IPS-NIHi7 (cell line): ENCODE results near the gene PLAAT3.
"Not testable (repeated sequence)": the region's sequence is repeated elsewhere in the genome, so short reads cannot be mapped to it uniquely, and the experiment has no call there.

Source experiments
- DNase-seq: peaks from one replicate; pipeline ENCODE4 v3.0.0; 2012; ENCODE audit warnings: mixed read lengths; ENCODE audit errors: extremely low spot score

The PLAAT3 gene

DNA sequence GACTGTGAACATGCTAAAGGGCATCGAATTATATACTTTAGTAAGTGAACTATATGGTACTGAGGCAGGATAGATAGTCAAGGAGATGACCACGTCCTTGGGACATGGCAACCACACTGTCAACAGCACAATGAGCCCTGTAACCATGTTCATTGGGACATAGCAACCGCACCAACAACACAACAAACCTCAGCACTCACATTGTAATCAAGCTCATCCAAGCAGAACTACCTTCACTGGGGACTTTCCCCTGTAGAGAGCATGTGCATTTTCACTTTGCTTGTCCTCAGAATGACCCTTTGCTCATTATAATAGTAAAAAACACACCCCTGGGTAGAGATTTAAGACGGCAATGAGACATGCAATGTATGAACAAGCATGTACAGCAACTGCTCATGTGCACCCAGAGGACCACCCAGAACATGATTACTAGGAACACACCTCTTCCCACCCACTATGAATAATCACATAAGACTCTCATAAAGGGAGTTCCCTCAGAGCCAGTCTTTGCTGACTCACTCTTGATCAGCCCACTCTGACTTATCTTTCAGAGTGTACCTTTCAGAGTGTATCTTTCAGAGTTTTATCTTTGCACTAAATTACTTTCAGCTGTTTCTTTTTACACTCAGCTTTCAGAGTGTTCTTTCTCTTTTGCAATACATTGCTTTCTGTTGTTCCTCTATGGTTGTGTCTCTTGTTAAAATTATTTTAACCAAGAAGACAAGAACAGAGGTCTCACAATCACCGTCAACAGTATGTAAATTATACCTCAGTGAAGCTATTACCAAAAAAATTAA, 47.0 kb downstream of the PLAAT3 start:
- DNase-seq = no peak

DNA sequence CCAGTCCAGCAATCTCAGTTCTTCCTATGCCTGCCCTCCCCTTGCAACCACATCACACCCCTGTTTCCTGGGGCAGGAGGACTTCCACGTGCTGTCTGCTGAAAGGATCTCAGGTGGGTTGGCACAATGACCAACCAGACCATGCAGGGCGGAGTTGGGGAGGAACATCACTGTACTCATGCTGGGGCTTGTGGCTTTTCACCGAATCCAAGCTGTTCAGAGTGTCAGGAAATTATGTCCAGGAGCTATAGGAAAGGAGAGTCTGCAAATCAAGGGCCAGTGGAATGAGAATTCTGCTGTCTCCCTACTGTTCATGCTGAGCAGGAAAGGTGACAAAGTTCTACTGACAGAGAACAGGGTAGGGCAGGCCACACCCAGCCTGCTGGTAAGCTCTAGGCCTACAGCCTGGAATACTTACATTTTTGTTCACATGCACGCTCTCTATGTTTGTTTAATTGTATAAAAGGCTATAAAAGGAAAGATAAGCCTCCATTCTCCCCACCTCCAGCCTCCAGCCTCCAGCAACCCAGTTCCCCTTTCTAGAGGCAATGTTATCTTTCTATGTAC, 49.4 kb downstream of the PLAAT3 start:
- no peak for DNase-seq

DNA sequence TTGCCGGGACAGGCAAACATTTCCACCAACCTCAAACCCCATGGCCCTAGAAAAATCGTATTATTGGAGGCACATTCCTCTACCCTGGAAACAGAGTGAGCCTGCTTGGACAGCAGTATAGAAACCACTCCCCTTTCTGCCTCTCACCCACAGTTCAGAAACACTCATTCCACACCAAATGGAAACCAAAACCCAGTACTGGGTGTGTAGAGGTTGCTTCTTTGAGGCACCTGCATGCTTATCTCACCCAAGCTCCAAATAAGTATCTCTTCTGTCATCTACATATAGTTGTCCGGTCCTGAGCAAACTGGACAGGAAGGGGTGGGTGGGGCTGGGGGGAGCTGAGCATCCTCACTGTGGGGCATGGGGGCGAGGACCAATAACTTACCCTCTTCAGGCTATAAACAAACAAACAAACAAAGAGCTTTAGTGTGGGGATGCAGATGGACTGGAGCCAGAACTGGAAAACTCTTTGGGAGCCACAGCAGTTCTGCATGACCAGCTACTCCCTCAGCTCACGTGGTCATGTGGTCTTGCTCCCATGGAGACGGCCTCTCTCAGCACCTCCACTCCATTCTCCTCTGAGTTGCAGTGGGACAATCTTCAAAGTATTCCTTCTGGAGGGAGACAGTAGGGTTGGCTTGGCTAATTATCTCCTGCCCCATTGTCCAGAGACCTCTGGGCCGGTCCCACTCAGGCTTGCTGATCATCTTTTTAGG, 50.0 kb downstream of the PLAAT3 start:
- no peak for DNase-seq

DNA sequence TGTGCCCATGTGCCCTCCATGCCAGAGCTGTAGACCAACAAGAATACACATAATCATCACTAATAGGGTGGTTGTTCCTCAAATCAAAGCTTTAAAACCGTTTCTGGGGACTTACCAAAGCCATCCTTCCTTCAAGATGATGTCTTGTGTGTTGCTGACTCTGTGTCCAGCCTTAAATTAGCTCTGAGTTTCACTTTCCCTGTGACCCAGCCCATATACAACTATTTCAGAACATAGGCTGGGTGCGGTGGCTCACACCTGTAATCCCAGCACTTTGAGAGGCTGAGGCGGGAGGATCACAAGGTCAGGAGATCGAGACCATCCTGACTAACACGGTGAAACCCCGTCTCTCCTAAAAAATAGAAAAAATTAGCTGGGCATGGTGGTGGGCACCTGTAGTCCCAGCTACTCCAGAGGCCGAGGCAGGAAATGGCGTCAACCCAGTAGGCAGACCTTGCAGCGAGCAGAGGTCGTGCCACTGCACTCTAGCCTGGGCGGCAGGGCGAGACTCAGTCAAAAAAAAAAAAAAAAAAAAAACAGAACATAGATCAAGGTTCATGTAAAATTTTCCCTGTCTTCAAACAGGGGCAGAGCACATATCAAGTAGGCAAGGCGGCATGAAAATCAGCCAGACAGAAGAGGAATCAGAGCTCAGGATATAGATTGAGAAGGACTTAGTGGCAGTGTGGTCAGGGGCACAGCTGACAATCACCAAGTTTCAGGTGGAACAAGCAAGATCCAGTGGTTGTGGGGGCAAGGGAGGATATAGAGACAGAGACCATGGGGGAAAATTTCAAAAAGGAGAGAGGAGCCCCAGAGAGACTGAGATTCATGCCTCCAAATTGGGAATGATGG, 50.8 kb downstream of the PLAAT3 start, which contains the start of gene PLAAT2:
TSS of gene PLAAT2 (minus strand) at position 179 of the 855 bp plus-strand sequence. CDS start at position 124, 55 bp downstream.
- DNase-seq = no peak

DNA sequence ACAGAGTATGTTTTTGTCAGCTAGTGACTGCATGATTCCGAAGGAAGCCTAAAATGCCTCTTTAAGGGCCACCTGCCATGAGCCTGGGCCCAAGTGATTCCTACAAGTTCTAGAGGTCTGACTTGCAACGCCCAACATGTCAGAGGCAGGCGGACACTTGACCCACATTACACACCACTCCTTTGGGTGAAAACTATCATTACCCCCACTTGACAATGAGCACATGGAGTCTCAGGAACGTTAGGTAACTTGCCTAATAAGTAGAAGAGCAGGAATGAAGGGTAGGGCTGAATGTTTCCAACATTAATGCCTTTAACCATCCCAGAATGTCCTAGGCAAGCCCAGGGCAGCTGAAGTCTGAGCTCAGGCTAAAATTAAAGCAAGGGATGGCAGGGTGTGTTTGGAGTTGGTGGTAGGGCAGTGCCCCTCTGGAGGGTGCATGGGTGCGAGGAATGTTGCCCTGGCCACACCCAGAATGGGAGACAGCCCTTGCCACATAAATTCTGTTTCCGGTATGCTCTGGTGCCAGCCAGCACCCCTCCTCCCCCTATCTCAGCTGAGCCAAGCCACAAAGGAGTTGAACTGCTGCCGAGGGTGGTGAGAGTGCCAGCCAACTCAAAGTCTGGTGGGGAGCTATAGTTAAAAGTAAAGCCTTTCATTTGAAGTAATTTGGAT, 53.6 kb downstream of the PLAAT3 start:
- DNase-seq = no peak

DNA sequence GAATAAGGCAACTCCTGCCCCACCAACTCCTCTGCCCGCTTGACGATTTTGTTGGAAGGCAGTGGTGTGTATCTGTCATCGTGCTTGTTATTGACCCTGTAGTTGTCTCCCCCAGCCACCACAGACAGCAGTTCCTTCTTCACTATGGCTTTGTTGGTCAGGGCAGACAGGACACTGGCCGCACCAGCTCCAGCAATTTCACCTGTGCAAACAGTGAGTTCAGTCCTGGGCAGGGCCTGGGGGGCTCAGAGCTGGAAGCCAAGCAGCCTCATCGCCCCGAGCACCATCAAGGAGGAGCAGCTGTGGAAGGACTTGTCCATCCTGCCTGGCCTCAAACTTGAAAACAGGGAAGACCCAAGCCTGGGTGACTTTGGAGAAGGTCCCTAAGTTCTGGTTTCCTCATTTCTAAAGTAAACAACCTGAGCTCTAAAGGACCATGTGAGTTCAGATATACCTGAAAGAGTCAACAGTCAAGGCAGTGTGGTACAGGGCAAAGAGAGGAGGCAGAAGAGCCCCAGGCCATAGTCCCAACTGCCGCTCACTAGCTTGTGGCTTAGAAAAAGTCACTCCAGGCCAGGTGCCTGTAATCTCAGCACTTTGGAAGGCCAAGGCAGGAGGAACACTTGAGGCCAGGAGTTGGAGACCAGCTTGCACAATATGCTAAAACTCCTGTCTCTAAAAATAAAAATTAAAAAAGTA, 55.6 kb downstream of the PLAAT3 start:
- DNase-seq = no peak

DNA sequence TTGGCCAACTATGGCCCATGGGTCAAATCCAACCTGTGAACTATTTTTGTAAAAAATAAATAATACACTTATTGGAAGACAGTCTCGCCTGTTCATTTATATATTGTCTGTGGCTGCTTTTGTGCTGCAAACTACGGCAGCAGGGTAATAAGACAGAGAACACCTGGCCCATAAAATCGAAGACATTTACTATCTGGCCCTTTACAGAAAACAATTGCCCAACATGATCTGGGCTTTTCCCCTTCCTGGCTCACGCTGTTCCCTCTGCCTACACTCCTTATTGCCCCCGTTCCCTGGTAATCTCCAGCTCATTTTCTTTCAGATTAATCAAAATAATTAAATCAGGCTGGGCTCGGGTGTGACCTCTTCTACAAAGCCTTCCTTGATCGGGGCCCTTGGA, 56.7 kb downstream of the PLAAT3 start:
- DNase-seq = no peak

DNA sequence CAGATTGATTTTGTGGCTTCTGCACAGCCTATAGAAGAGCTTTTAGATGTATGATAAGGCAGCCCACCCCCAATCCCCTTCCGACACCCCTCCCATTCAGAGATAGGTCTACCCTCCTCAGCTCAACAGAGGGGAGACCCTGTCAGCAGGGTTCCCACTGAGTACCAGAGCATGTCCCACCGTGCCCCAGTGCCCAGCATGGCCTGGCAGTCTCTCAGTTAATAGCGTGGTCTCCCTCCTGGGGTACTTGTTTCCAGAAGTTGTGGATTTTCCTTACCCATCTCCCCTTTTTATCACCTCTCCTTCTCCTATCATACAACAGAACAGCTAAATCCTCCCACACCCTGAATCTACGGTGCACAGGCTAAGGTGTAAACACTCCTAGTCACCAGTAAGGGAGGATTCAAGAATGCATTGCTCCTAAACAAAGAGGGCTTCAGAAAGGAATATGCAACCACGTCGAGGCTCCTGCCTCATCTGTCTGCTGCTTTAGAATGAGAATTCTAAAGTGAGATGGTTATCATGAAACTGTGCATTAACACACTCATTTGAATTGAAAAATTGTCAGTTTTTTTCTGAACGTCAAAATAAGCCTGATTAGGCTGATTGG, 57.7 kb downstream of the PLAAT3 start:
- no peak for DNase-seq

DNA sequence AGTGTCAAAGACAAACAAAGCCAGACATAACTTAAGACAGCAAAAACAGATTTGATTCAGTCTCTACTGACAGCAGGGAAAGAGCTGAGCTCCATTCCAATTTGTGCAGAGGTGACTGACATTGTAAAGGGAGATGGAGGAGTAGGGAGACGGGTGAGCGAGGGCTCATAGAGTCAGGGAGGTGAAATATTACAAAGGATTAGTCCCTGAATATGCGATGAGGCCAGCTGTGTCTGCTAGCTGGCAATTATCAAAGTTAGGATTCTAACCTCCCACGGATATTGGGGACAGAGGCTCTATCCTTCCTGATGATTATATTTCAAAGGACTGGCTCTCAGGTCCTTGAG, 59.4 kb downstream of the PLAAT3 start:
- DNase-seq = no peak

DNA sequence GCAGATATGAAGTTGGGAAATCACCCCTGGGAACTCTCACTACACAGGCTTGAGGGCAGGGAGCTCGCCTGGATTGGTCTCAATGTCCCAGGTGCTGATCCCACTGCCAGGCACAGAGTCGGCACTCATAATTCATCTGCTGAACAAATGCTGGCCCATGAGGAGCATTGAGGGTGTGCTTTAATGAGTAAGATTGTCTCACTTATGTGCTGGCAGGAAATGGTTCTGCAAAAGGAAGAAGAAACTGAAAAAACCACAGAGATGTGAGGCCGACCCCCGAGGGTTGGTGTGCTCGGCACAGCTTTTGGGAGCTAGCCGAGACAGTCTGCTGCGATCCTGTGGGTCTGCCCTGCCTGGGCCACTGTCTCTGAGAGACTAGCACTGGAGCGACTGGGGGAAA, 60.5 kb downstream of the PLAAT3 start:
- DNase-seq = no peak

DNA sequence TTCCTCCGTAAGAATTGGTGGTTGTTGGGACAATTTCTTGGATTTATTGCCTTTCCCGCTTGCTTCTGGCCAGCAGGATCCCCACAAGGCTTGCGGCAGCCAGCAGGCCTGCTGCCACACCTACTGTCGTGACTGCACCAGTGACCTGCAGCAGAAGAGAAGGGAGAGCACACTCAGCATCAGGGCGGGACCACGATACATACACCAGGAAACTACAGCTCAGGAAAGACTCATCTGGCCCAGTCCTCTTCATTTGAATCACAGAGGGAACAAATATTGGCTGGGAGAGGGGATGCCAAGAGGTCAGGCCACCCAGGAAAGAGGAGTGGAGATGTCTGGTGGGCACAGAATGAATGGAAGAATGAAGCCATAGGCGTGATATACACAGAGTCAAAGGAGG, 61.3 kb downstream of the PLAAT3 start:
- no peak for DNase-seq

DNA sequence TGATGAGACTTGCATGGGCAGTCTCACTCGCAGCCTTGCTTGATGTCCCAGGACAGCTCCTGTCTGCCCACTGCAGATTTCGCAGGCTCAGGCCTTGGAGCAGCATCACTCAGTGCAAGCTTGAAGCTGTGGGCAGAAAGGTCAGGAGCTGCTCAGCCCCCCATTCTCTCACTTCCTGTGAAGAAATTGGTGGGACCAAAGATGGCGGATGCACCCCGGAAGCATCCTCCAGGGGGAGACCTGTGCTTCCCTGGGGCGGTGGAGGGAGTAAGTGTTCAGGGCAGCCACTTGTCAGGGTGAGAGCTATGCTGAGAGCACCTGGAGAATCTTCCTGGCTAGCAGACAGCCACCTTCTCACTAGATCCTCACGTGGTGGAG, 62.4 kb downstream of the PLAAT3 start:
- no peak for DNase-seq

DNA sequence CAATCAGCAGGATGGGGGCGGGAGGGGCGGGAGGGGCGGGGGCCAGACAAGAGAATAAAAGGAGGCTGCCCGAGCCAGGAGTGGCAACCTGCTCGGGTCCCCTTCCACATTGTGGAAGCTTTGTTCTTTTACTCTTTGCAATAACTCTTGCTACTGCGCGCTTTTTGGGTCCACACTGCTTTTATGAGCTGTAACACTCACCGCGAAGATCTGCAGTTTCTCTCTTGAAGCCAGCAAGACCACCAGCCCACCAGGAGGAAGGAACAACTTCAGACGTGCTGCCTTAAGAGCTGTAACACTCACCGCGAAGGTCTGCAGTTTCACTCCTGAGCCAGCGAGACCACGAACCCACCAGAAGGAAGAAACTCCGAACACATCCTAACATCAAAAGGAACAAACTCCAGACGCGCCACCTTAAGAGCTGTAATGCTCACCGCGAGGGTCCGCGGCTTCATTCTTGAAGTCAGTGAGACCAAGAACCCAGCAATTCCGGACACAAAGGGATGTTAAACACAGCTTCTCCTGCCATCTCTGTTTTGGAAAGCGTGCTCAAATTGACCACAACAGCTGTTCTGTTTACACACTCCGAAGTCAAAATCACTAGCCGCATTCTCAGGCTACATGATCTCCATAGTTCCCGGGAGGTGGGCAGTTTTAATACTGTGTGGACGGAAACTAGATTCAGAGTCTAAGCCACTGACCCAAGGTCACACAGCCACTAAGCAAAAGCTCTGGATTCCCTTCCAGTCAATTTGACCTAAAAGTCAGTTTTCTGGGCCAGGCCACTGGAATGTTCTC, 62.9 kb downstream of the PLAAT3 start:
- DNase-seq = no peak

DNA sequence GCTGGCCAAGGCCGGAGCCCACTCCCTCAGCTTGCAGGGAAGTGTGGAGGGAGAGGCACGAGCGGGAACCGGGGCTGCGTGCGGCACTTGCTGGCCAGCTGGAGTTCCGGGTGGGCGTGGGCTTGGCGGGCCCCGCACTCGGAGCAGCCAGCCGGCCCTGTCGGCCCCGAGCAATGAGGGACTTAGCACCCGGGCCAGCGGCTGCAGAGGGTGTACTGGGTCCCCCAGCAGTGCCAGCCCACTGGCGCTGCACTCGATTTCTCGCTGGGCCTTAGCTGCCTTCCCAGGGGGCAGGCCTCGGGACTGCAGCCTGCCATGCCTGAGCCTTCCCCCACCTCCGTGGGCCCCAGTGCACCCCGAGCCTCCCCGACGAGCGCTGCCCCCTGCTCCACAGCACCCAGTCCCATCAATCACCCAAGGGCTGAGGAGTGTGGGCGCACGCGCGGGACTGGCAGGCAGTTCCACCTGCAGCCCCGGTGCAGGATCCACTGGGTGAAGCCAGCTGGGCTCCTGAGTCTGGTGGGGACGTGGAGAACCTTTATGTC, 64.0 kb downstream of the PLAAT3 start:
- not testable (repeated sequence) for DNase-seq

DNA sequence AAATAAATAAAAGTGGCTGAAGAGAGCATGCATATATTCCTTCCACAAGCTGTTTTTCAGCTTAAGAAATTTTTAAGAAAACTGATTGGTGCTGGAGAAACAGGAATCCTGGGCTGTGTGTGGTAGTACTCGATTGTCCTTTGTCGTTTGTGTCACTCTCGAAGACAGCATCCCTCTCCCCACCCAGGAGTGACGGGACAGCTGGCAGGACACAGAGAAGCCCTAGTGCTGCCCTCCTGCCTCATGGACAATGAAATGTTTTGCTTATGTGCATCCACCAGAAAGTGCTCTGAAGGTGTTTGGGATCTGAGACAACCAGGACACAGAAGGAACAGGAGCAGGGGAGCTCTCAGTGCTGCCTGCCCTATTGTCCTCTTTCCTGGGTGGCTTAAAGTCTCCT, 64.8 kb downstream of the PLAAT3 start:
- no peak for DNase-seq

DNA sequence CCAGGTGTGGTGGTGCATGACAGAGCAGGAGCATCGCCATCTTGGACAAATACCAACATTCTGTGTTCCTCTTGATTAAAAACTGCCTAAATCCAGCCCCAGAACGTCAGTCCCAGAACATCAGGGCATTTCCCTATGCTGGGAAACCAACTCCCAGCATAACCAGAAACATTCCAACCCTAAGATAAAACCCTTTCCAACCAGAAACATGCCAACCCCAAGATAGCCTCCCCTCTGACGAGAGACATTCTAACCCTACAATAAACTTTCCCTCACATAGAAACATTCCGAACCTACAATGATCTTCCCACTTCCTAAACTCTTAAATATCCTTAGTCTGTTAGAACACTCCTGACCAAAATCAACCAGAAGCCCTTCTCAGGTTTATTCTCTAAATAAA, 66.1 kb downstream of the PLAAT3 start:
- DNase-seq = no peak

DNA sequence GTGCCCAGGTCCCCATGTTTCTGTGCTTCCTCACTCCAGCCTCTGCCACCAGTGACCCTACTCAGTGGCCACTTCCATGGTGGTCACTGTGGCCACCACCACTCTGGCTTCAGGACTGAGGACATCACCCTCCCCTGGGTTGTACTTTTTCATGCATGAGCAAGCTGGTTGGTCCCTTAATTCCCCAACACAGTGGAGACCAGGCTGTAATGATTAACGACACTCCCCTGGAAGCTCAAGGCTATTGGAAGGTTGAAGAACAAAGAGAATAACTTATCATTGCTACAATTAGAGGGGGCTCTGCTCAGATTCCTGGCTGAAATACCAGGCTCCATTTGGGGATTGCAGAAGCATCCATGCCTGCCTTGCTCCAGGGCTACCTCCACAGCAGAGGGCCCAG, 67.2 kb downstream of the PLAAT3 start:
- no peak for DNase-seq

DNA sequence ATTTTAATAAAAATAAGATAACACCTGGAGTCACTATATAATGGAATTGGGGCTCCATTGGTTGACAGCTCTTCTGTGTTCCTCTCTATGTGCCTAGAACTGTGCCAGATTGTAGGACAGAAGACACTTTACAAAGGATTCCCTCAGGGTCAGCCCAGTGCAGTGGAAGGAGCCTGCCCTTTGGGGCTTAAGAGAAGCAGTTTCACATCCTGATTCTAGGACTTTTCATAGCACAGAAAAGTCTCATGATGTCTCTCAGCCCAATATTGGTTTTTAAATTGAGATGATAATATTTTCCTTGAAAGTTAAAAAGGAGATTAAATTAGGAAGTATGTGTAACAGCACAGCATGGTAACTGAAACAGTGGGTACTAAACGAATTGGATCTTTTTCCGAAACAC, 70.5 kb downstream of the PLAAT3 start:
- DNase-seq = no peak

DNA sequence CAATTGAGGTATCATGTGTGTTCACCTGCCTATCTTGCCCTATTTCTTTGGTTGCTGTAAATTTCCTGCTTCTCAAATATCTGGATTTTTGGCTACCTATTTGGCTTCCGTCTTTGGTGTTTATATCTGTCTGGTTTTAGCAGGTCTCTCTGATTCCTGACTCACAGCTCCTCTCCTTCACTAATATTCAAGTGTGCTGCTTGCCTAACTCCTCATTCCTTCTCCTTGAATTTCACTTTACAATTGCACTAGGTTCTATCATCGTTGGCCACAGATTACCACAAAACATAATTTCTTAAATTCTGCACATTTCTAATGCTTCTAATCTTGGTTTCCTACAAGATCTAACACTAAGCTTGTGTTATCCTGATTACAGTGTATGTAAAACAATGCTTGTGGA, 71.7 kb downstream of the PLAAT3 start:
- DNase-seq = not testable (repeated sequence)
